SJSA1 (cell line): ENCODE data around the gene FSTL4. TPM values are rescaled to one million over a fixed set of nuclear protein-coding genes. Genes with fewer than 3 reads are reported as not detected.

Experiments
- DNase-seq, 2 experiments: peaks; one replicate each; pipeline ENCODE4 v3.0.0-alpha.2; 2015 to 2020; ENCODE audit warnings: low spot score in 2 of 2, low read depth in 1 of 2
- H3K27ac ChIP-seq: fragments of 250-450 bp; sonication (Bioruptor Pico); 2 replicates; pipeline ENCODE4 v1.5.1; 2020; ENCODE audit warnings: mild to moderate bottlenecking, moderate library complexity
- H3K27me3 ChIP-seq: fragments of 250-450 bp; sonication (Bioruptor Pico); replicated peaks from 2 replicates; pipeline ENCODE4 v1.5.1; 2020; ENCODE audit warnings: mild to moderate bottlenecking, moderate library complexity
- H3K36me3 ChIP-seq: fragments of 250-450 bp; sonication (Bioruptor Pico); 2 replicates; pipeline ENCODE4 v1.5.1; 2020; ENCODE audit warnings: mild to moderate bottlenecking
- H3K4me1 ChIP-seq: fragments of 250-450 bp; sonication (Bioruptor Pico); replicated peaks from 2 replicates; pipeline ENCODE4 v1.6.1; 2021; ENCODE audit warnings: mild to moderate bottlenecking
- H3K4me3 ChIP-seq: fragments of 250-450 bp; sonication (Bioruptor Pico); 2 replicates; pipeline ENCODE4 v1.5.1; 2020; ENCODE audit warnings: mild to moderate bottlenecking
- H3K9me3 ChIP-seq: fragments of 250-450 bp; sonication (Bioruptor Pico); replicated peaks from 2 replicates; pipeline ENCODE4 v1.5.1; 2020; ENCODE audit warnings: mild to moderate bottlenecking
- total RNA-seq: library from RNA; depleted of rRNA; stranded (reverse); fragments of >200 nt; shearing (Covaris generic); gene quantifications from 2 replicates; pipeline ENCODE4 v1.2.3, GENCODE V29; 2014

Gene FSTL4
- total RNA-seq, 1 experiment from 2014 or later: 2.1 TPM

- no peaks in the 10 kb centered on the region for H3K4me1 ChIP-seq
- H3K4me3 ChIP-seq: no peak overlapping the region
- peaks cover 19% of the 10 kb centered on the region for H3K27me3 ChIP-seq
- no peaks in the 10 kb centered on the region for H3K9me3 ChIP-seq
- no peak overlapping the region for H3K27ac ChIP-seq
- DNase-seq: no peak
- H3K36me3 ChIP-seq: no peaks in the 10 kb centered on the region
Observed at GRCh38 chr5:133434336-133434735, 178.0 kb downstream of the FSTL4 start.

- no peak for DNase-seq
- Histone ChIP-seq H3K27ac (no peak overlapping the region), H3K36me3 (no peaks in the 10 kb centered on the region), H3K9me3 (no peaks in the 10 kb centered on the region), H3K4me3 (no peak overlapping the region), H3K4me1 (no peaks in the 10 kb centered on the region), H3K27me3 (peaks cover 16% of the 10 kb centered on the region)
Observed at GRCh38 chr5:133433641-133434040, 178.7 kb downstream of the FSTL4 start.

GRCh38 chr5:133432956-133433532 lies 179.3 kb downstream of the FSTL4 start:
- DNase-seq: no peak
- Histone ChIP-seq H3K27me3 (peaks cover 18% of the 10 kb centered on the region), H3K9me3 (no peaks in the 10 kb centered on the region), H3K27ac (no peak overlapping the region), H3K4me3 (no peak overlapping the region), H3K4me1 (no peaks in the 10 kb centered on the region), H3K36me3 (no peaks in the 10 kb centered on the region)

GRCh38 chr5:133431326-133431865 lies 180.9 kb downstream of the FSTL4 start:
- DNase-seq: no peak
- no peak overlapping the region for H3K27ac ChIP-seq

GRCh38 chr5:133430095-133430494 lies 182.2 kb downstream of the FSTL4 start:
- H3K27ac ChIP-seq: no peak overlapping the region
- DNase-seq: no peak
- no peaks in the 10 kb centered on the region for H3K9me3 ChIP-seq
- H3K27me3 ChIP-seq: peaks cover 18% of the 10 kb centered on the region
- no peaks in the 10 kb centered on the region for H3K36me3 ChIP-seq
- H3K4me1 ChIP-seq: no peaks in the 10 kb centered on the region
- no peak overlapping the region for H3K4me3 ChIP-seq

More at GRCh38 chr5:133431326-133431865, 180.9 kb downstream of the FSTL4 start:
- Histone ChIP-seq H3K9me3 (no peaks in the 10 kb centered on the region), H3K4me3 (no peak overlapping the region), H3K4me1 (no peaks in the 10 kb centered on the region), H3K27me3 (peaks cover 22% of the 10 kb centered on the region), H3K36me3 (no peaks in the 10 kb centered on the region)

- H3K27me3 ChIP-seq: peaks cover 13% of the 10 kb centered on the region
- no peaks in the 10 kb centered on the region for H3K36me3 ChIP-seq
- no peak overlapping the region for H3K27ac ChIP-seq
- DNase-seq: no peak
- no peaks in the 10 kb centered on the region for H3K4me1 ChIP-seq
- no peaks in the 10 kb centered on the region for H3K9me3 ChIP-seq
- no peak overlapping the region for H3K4me3 ChIP-seq
Observed at GRCh38 chr5:133429046-133429445, 183.3 kb downstream of the FSTL4 start.

GRCh38 chr5:133428072-133428660 lies 184.2 kb downstream of the FSTL4 start:
- Histone ChIP-seq H3K27me3 (peaks cover 13% of the 10 kb centered on the region), H3K36me3 (no peaks in the 10 kb centered on the region), H3K4me3 (no peak overlapping the region), H3K4me1 (peaks cover 6% of the 10 kb centered on the region; the same call in 1 of the 2 replicates), H3K27ac (no peak overlapping the region), H3K9me3 (no peaks in the 10 kb centered on the region)
- no peak for DNase-seq

- Histone ChIP-seq H3K4me1 (peaks cover 6% of the 10 kb centered on the region; the same call in 1 of the 2 replicates), H3K27ac (no peak overlapping the region), H3K9me3 (no peaks in the 10 kb centered on the region), H3K36me3 (no peaks in the 10 kb centered on the region), H3K27me3 (peaks cover 18% of the 10 kb centered on the region), H3K4me3 (no peak overlapping the region)
- no peak for DNase-seq
Observed at GRCh38 chr5:133427121-133427777, 185.1 kb downstream of the FSTL4 start.

- peaks cover 23% of the 10 kb centered on the region for H3K27me3 ChIP-seq
Observed at GRCh38 chr5:133426264-133426663, 186.1 kb downstream of the FSTL4 start.

GRCh38 chr5:133425764-133426163 lies 186.6 kb downstream of the FSTL4 start:
- Histone ChIP-seq H3K9me3 (no peaks in the 10 kb centered on the region), H3K36me3 (no peaks in the 10 kb centered on the region), H3K27me3 (peaks cover 23% of the 10 kb centered on the region), H3K27ac (no peak overlapping the region), H3K4me3 (no peak overlapping the region), H3K4me1 (peaks cover 6% of the 10 kb centered on the region; the same call in 1 of the 2 replicates)
- no peak for DNase-seq

More at GRCh38 chr5:133426264-133426663, 186.1 kb downstream of the FSTL4 start:
- Histone ChIP-seq H3K27ac (no peak overlapping the region), H3K4me3 (no peak overlapping the region), H3K36me3 (no peaks in the 10 kb centered on the region), H3K9me3 (no peaks in the 10 kb centered on the region), H3K4me1 (peaks cover 6% of the 10 kb centered on the region; the same call in 1 of the 2 replicates)
- no peak for DNase-seq

- H3K27me3 ChIP-seq: peaks cover 20% of the 10 kb centered on the region
- no peaks in the 10 kb centered on the region for H3K36me3 ChIP-seq
- H3K4me3 ChIP-seq: no peak overlapping the region
- no peak for DNase-seq
- no peaks in the 10 kb centered on the region for H3K9me3 ChIP-seq
- H3K4me1 ChIP-seq: peaks cover 6% of the 10 kb centered on the region; the same call in 1 of the 2 replicates
- no peak overlapping the region for H3K27ac ChIP-seq
Observed at GRCh38 chr5:133425222-133425621, 187.1 kb downstream of the FSTL4 start.

GRCh38 chr5:133423618-133424282 lies 188.6 kb downstream of the FSTL4 start:
- Histone ChIP-seq H3K27ac (no peak overlapping the region), H3K4me1 (peaks cover 6% of the 10 kb centered on the region; the same call in 1 of the 2 replicates), H3K27me3 (peaks cover 20% of the 10 kb centered on the region), H3K4me3 (no peak overlapping the region), H3K9me3 (no peaks in the 10 kb centered on the region), H3K36me3 (no peaks in the 10 kb centered on the region)
- peak; percentile 64 to 80 for DNase-seq

GRCh38 chr5:133423011-133423617 lies 189.2 kb downstream of the FSTL4 start:
- no peak overlapping the region for H3K4me3 ChIP-seq
- H3K4me1 ChIP-seq: peaks cover 6% of the 10 kb centered on the region; the same call in 1 of the 2 replicates
- no peaks in the 10 kb centered on the region for H3K36me3 ChIP-seq
- H3K27me3 ChIP-seq: peaks cover 23% of the 10 kb centered on the region
- H3K9me3 ChIP-seq: no peaks in the 10 kb centered on the region
- H3K27ac ChIP-seq: no peak overlapping the region
- no peak for DNase-seq
